ENCODE results near the gene RILPL1. TPM values are rescaled to one million over a fixed set of nuclear protein-coding genes. Genes with fewer than 3 reads are reported as not detected.
"Not testable (repeated sequence)": the region's sequence is repeated elsewhere in the genome, so short reads cannot be mapped to it uniquely, and the experiment has no call there.

Gene RILPL1
- total RNA-seq, 1 donor from 2014 or later, result 1.5 TPM

- no peak for TF ChIP-seq CTCF (IDR thresholded peaks at IDR 0.05)
- no peak overlapping the region for H3K4me3 ChIP-seq
- intact Hi-C loops (cut with DNase I), result no loop called here
- H3K9me3 ChIP-seq, result no peaks in the 10 kb centered on the region
- H3K27ac ChIP-seq, result peak overlapping the region; percentile 72 to 82
- peaks cover 6 to 15% of the 10 kb centered on the region in 2 donors for H3K4me1 ChIP-seq
- peaks cover 48 to 57% of the 10 kb centered on the region in 2 donors for H3K36me3 ChIP-seq
- no peak for DNase-seq (ENCODE audit: low spot score in 2 of 2)
- no peaks in the 10 kb centered on the region for H3K27me3 ChIP-seq
Observed at GRCh38 chr12:123520567-123521474, 12.7 kb downstream of the RILPL1 start.

- Histone ChIP-seq H3K27ac (peak overlapping the region; percentile 72 to 82), H3K27me3 (no peaks in the 10 kb centered on the region), H3K4me1 (peaks cover 6 to 15% of the 10 kb centered on the region in 2 donors), H3K9me3 (no peaks in the 10 kb centered on the region), H3K4me3 (peak overlapping the region; percentile 29 to 50), H3K36me3 (peaks cover 48 to 57% of the 10 kb centered on the region in 2 donors)
- intact Hi-C loops (cut with DNase I), result loop anchor here (1.0 to 5.0 kb wide), 6 partner anchors 15 to 155 kb away; partner anchors contain the start of genes SBNO1, SNRNP35 and TMED2
- peak in 1 of 3 experiments; percentile 5 for TF ChIP-seq CTCF (IDR thresholded peaks at IDR 0.05)
- peak; percentile 26 to 91 for DNase-seq (ENCODE audit: low spot score in 2 of 2)
Observed at GRCh38 chr12:123519141-123520001, 14.1 kb downstream of the RILPL1 start.

GRCh38 chr12:123516216-123516780, 17.2 kb downstream of the RILPL1 start:
- Histone ChIP-seq H3K27ac (peak overlapping the region in 1 of 2 donors; percentile 28), H3K36me3 (peaks cover 25 to 56% of the 10 kb centered on the region in 2 donors)
- intact Hi-C loops (cut with DNase I), result loop anchor here (5.0 kb wide), 2 partner anchors 59 to 129 kb away; partner anchors contain the start of gene SNRNP35

GRCh38 chr12:123514582-123515221, 18.8 kb downstream of the RILPL1 start:
- DNase-seq (ENCODE audit: low spot score in 2 of 2); H3K4me1 ChIP-seq; H3K4me3 ChIP-seq; H3K27me3 ChIP-seq; H3K27ac ChIP-seq; H3K9me3 ChIP-seq: not testable (repeated sequence)
- intact Hi-C loops (cut with DNase I), result loop anchor here (5.0 kb wide), 2 partner anchors 57 to 127 kb away; partner anchors contain the start of gene SNRNP35
- peaks cover 26 to 49% of the 10 kb centered on the region in 2 donors for H3K36me3 ChIP-seq

More at GRCh38 chr12:123516216-123516780, 17.2 kb downstream of the RILPL1 start:
- TF ChIP-seq CTCF (IDR thresholded peaks at IDR 0.05), result no peak
- DNase-seq (ENCODE audit: low spot score in 2 of 2), result no peak
- Histone ChIP-seq H3K4me3 (no peak overlapping the region), H3K27me3 (no peaks in the 10 kb centered on the region), H3K9me3 (no peaks in the 10 kb centered on the region), H3K4me1 (peaks cover 6 to 15% of the 10 kb centered on the region in 2 donors)

GRCh38 chr12:123513805-123514204, 19.7 kb downstream of the RILPL1 start:
- Histone ChIP-seq H3K4me1 (peaks cover 0 to 3% of the 10 kb centered on the region in 2 donors), H3K36me3 (peaks cover 29 to 49% of the 10 kb centered on the region in 2 donors), H3K4me3 (no peak overlapping the region), H3K27me3 (no peaks in the 10 kb centered on the region), H3K9me3 (no peaks in the 10 kb centered on the region), H3K27ac (no peak overlapping the region)
- intact Hi-C loops (cut with DNase I), result no loop called here
- no peak for DNase-seq (ENCODE audit: low spot score in 2 of 2)
- TF ChIP-seq CTCF (IDR thresholded peaks at IDR 0.05), result no peak
